Fibroblast of skin of left biceps (primary cell): ENCODE results near the gene EMSY.

ENCODE experiments used
- DNase-seq, 2 experiments: peaks; one replicate each; pipeline ENCODE4 v3.0.0-alpha.2; 2013; ENCODE audit warnings: low read depth in 2 of 2

The EMSY gene

GRCh38 chr11:76455331-76455730, 10.5 kb downstream of the EMSY start:
- peak; percentile 11 to 23 for DNase-seq

GRCh38 chr11:76455931-76456330, 11.1 kb downstream of the EMSY start:
- no peak for DNase-seq

GRCh38 chr11:76456571-76456970, 11.8 kb downstream of the EMSY start:
- DNase-seq, result no peak

GRCh38 chr11:76459299-76459698, 14.5 kb downstream of the EMSY start:
- DNase-seq, result no peak

- no peak for DNase-seq
These were observed 15.0 kb downstream of the EMSY start for GRCh38 chr11:76459846-76460245.

DNA sequence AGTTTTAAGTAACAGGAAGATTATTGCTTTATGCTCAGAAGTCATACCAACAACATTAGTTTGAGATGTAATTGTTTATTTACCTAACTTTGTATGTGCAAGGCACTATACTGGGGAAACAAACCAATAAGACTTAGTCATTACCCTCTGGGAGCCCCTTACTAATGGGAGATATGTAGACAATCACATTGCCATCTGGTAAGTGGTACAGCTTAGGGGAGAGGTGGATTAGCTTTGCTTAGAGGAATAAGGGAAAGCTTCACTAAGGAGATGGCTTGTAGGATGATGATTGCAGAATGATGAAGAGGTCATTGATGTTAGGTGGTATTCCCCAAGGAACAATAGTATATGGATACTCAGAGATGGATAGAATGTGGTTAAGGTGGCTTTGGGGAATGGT, 17.5 kb downstream of the EMSY start:
- no peak for DNase-seq

GRCh38 chr11:76465701-76466100, 20.9 kb downstream of the EMSY start:
- no peak for DNase-seq

- DNase-seq, result no peak
These were observed 21.8 kb downstream of the EMSY start for GRCh38 chr11:76466666-76467065.

DNA sequence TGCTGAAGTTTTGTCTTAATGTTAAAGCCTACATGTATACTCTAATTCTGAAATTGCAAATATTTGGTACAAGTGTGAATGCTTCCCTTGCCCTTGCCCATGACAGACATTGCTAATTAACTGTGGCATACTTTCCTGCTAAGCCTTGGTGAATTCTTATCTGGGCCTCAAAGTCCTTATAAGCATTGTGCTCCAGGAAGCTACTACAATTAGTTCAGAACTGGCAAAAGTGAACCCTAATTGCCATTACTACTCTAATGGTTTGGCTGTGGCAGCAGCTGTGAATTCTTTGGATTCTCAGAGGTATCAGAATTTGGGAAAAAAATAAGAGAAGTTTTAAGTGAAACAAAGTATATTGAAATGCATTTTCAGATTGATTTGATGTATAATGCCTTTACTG, 24.3 kb downstream of the EMSY start:
- no peak for DNase-seq

DNA sequence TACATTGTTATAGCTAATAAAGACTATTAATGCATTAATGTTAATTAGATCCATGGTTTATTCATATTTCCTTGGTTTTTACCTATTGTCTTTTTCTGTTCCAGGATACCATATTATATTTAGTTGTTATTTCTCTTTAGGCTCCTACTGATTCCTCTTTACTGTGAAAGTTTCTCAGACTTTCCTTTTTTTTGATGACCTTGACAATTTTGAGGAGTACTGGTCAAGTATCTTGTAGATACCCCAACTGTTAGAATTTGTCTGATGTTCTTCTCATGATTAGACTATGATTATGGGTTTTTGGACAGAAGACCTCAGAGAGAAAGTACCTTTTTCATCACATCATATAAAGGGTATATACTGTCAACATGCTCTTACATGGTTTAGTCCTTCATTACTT, 26.6 kb downstream of the EMSY start:
- DNase-seq, result no peak

- DNase-seq, result no peak
These were observed 35.4 kb downstream of the EMSY start for GRCh38 chr11:76480241-76480640.

DNA sequence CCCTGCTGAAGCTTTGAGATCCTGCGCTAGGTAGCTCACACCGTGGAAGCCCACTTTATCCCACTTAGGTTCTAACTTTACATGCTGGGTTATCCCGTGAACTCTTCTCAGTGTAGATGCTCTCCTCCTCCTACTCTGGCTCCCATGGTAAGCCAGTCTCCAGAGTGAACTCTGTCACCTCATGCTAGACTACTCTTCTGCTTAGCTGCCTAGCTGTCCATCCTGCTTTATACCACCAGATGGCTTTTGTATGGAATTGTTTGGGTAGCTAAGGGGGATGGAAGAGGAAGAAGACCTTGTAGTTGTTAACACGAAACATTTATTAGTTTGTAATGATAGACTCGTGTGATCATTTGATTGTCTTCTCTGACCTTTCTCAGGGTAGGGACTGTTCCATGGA, 46.8 kb downstream of the EMSY start:
- no peak for DNase-seq

- DNase-seq, result no peak
These were observed 48.2 kb downstream of the EMSY start for GRCh38 chr11:76493040-76493439.

- no peak for DNase-seq
These were observed 49.1 kb downstream of the EMSY start for GRCh38 chr11:76493626-76494539.

DNA sequence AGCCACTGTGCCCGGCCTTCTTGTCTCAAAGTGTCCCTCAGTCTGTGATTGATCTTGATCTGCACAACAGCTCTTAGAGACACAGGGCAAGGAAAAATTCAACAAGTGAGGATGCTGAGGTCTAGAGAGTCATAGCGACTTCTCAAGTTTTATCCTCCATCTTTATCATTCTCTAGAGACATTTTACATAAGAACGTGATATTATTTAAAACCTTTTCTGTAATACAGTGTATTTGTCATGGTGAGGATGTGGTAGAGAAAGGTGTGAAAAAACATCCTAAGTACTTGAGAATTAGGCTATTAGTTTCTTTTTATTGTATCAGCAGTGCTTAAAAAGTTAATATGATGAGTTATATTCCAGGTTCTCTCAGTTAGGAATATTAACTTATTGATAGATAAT, 50.2 kb downstream of the EMSY start:
- no peak for DNase-seq

- no peak for DNase-seq
These were observed 51.4 kb downstream of the EMSY start for GRCh38 chr11:76496174-76496573.

DNA sequence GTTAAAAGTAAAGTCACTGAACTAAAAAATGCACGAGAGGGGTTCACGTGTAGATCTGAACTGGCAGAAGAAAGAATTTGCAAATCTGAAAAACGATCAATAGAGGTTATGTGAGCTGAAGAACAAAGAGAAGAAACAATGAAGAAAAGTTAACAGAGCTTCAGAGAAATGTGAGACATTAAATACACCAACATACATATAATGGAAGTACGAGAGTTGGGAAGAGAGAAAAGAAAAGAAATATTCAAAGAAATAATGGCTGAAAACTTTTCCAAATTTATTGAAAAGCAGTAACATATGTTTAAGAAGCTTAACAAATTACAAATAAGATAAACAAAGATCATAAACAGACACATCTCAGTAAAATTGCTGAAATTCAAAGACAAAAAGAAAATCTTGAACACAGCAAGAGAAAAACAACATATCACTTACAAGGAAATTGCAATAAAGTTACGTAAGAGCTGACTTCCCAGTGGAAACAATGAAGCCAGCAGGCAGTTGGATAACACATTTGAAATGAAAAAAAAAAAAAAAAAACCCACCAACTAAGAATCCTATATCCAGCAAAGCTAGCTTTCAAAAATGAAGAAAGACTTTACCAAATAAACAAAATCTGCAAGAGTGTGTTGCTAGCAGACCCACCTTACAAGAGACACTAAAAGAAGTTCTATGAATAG, 56.8 kb downstream of the EMSY start:
- DNase-seq, result no peak

DNA sequence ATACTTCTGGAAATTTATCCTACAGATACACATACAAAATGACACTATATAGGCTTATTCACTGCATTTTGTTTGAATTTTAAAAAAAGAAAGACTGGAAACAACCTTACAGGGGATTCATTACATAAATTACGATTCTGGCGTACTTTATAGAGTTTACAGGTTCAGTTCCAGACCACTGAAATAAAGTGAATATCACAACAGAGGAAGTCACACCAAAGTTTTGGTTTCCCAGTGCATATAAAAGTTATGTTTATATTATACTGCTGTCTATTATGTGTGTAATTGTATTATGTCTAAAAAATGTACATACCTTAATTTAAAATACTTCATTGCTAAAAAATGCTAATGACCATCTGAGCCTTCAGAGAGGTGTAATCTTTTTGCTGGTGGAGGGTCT, 62.0 kb downstream of the EMSY start:
- no peak for DNase-seq

DNA sequence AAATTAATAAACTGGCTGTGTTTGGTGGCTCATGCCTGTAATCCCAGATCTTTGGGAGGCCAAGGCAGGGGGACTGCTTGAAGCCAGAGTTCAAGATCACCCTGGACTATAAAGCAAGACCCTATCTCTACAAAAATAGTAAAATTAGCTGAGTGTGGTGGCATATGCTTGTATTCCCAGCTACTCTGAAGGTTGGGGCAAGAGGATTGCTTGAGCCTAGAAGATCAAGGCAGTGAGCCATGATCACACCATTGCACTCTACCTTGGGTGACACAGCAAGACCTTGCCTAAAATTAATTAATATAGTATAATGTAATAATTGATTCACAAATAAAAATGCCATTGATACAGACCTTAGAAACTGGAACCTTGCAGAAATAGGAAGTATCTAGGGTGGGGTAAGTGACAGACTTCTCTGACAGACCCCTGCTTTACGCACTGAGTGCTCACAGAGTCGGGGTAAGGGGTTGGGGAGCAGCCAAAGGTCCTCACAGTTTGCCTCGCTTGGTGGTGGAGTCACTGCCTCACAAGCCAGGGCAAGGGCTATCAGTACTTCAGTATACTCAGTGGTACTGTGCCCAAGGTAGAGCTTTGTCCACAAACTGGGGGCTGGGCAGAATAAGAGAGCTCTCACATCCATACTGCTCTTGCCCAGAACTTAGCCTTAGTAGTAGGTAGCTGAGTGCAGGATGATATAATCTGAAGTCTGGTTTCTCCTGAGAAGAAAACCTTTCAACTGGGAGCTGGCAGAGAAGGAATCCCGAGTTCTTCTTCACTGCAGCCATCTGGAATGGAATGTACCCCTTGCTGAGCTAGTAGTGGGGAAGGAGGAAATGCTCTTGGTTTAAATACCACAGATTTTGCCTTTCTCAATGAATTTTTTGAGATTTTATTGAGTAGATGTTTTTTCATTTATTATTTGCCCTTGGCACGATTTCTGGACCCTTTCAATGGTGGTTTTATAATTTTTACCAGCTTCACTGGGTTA, 65.5 kb downstream of the EMSY start:
- peak; percentile 42 to 59 for DNase-seq

GRCh38 chr11:76512851-76513653, 68.2 kb downstream of the EMSY start:
- peak in 1 of 2 experiments; percentile 7 for DNase-seq

DNA sequence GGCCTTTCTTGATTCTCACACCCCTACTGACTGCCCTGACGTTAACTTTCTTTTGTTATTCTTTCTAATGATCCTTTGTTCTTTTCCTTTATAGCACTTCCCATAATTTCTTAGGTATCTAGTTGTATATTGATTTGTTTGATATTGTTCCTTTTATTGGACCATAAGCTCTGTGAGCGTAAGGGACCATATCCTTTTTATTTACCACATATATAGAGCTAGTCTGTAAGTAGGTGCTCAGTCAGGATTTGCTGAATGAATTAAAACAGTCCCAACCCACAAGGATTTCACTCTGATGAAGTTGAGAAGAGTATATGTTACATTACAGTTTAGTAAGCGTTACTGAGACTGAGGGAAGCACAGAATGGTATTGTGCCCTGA, 68.8 kb downstream of the EMSY start:
- DNase-seq, result no peak
